A172 (cell line): ENCODE measurements around the gene GABARAPL2. TPM values are rescaled to one million over a fixed set of nuclear protein-coding genes. Genes with fewer than 3 reads are reported as not detected.
"Not testable (repeated sequence)": the region's sequence is repeated elsewhere in the genome, so short reads cannot be mapped to it uniquely, and the experiment has no call there.

Experiments used
- DNase-seq: peaks from one replicate; pipeline ENCODE4 v3.0.0-alpha.2; 2015; ENCODE audit warnings: low spot score
- total RNA-seq: library from RNA; depleted of rRNA; stranded (reverse); fragments of >200 nt; shearing (Covaris generic); gene quantifications from 2 replicates; pipeline ENCODE4 v1.2.3, GENCODE V29; 2014

The GABARAPL2 gene
- total RNA-seq, 1 experiment from 2014 or later: 115 TPM

DNA sequence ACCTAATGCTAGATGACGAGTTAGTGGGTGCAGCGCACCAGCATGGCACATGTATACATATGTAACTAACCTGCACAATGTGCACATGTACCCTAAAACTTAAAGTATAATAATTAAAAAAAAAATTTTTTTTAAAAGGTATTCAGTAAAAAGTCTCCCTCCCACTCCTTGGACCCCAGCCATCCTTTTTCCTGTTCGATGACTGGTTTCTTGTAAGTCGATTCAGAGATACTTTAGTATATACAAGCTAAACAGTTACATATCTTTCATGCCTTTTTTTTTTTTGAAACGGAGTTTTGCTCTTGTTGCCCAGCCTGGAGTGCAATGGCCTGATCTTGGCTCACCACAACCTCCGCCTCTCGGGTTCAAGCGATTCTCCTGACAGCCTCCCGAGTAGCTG, 25.7 kb downstream of the GABARAPL2 start:
- not testable (repeated sequence) for DNase-seq

DNA sequence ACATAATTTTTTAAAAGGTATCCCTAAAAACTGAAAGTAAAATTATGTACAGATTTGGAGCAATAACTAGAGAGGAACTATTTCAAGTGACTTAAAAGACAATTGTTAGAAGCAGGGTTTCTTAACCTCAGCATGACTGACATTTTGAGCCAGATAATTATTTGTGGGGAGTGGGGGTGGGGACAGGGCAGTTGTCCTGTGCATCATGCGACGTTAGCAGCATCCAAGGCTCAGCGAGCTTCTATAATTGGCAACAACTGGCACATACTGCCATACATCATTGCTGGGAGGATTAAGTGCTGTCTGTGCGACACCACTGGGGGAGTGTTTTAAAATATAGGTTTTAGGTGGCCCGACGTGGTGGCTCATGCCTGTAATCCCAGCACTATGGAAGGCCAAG, 27.1 kb downstream of the GABARAPL2 start:
- no peak for DNase-seq

DNA sequence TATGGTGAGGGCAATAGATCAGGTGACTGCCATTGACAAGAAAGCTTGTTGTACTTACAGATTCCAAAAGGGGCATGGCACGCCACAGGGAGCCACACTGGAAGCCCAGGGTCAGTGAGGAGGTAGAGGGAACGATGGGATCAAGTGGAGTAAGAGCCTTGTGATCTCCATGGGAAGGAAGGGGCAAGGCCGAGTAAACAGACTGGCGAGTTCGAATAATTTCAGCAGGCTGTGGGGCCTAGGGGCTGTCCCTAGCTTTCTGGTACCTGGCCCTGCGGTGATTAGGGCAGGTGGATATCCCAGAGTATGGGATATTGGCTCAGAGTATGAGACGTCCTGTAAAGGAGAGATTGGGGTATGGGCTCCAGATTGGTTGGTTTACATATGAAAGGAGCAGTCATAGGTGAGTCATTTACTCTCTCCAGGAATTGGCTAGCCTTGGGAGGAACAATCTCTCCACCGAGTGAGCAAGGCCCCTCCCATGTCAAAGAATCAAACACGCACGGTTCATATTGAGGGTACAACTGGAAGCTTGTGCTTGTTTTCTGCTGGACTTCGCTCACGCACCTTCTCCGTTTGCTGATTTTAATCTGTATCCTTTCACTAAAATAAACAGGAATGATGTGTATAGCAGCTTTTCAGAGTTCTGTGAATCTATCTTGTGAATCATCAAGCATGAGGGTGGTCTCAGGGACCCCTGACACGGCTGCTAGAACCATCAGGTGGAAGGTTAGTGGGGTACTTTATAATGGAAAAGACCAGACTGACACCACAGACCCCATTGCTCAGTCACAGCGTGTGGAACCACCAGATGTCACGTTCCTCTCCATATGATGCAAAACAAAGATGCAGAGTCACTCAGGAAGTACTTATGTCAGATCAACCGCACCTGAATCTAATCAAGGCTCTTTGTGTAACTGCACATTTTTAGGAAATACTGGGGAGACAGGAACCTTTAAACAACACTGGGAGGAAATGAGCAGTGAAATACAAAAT, 27.9 kb downstream of the GABARAPL2 start:
- peak; percentile 82 for DNase-seq

DNA sequence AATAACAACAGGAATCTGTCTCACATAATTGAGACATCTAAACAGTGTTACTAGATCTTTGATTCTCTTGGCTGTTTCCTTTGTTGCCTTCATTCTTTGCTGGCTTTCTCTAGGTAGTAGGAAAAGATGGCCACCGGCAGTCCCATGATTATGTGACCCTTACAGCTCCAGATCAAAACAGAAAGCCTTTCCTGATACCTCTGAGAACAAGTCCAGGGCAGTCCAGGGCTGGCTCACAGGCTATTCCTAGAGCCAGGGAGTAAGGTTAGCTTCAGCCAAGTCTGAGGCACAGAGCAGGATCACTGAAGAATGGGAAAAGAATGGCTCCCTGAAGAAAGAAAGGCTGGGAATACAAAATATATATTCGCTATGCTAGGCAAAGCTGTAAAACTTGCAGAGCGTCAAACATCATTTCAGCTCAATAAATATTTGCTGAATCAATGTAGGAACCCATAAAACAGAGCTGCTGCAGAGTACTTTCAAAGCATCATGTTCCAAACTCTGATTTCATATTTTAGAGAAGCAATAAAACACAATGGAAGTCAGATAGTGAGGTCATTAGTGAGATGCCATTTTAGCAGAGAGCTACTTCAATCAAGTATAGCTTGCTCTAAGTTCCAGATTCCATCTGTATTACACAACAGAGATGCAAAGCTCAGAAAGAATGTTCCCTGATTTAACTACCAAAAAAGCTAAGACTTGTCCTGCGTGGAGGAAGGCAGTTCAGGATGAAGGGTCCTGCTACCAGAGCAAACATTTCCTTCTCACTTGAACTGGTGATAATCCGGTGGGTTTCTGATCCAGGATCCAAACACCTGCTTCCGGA, 33.5 kb downstream of the GABARAPL2 start:
- no peak for DNase-seq

DNA sequence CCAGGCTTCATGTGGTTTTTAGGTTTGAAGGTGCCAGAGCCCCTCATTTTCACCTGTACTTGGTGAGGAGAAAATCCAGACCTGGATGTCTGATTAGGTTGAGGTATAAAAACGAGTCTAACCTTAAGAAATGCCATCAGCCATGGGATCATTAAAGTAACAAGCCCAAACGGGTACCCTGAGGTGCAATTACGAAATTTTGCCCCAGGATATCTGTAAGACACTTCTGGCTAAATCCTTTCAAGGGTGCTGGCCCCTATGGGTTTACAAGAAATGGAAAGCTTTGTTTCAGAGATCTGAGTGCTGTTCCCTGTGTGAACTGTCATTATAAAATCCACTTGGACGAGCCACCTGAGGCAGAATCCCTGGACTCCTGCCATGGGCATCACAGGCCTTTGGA, 37.1 kb downstream of the GABARAPL2 start:
- no peak for DNase-seq

DNA sequence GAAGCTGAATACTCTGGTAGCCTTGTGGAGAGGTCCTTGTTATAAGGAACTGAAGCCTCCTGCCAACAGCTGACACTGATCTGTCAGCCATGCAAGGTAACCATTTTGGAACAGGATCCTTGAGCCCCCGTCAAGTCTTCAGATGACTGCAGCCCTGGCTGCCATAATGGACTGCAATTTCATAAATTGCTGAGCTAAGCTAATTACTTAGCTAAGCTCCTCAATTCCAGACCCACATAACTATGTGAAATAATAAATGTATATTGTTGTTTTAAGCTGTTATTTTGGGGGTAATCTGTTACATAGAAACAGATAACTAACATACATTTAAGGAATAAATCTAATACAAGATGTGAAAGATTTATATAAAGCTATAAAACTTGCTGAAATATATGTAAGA, 40.3 kb downstream of the GABARAPL2 start:
- DNase-seq: no peak

DNA sequence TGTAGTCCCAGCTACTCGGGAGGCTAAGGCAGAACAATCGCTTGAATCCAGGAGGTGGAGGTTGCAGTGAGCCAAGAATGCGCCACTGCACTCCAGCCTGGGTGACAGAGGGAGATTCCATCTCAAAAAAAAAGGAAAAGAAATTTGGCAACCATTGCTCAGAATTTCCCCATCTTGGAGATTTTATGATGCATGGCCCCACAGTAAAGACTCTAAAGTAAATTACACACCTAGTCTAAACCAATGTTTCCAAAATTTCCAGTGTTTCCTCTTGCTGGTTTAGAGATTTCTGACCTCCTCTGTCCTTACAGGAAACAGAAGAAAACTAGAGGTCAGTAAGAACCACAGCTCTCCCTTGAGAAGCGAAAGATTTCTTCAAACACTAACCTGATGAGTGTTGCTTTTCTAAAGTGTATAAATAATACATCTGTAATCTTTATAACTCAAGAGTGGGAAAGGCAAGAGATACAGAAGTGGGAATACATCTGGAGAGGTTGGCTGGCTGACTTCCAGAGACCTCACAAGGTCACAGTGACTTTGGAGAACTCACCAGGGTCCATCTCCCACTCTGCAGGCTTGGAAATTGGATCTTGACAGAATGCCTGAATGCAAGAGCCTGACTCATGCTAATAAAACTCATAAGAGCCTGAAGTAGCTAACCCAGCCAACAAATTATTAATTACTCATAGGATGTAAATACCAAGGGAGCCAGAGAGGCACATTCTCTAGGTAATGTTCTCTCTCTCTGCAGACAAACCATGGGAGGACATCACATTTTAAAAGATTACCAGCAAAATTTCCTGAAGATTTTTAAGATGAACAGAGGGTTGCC, 48.1 kb downstream of the GABARAPL2 start:
- peak; percentile 13 for DNase-seq

DNA sequence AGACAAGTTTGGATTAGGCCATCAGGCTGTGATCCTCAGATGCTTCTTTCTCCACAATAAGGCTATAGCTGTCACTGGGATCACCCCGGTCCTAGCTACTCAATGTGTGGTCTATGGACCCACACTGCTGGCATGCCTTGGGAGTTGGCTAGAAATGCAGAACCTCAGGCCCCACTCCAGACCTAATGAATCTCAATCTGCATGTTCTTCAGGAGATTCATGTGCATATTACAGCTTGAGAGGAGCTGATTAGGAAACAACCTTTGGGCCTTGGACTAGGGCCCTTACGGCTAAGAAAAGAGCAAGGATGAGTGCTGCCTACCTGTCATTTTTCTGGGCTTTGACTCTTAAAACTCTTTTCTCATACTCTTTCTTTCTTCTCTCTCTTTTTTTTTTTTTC, 49.4 kb downstream of the GABARAPL2 start:
- no peak for DNase-seq

DNA sequence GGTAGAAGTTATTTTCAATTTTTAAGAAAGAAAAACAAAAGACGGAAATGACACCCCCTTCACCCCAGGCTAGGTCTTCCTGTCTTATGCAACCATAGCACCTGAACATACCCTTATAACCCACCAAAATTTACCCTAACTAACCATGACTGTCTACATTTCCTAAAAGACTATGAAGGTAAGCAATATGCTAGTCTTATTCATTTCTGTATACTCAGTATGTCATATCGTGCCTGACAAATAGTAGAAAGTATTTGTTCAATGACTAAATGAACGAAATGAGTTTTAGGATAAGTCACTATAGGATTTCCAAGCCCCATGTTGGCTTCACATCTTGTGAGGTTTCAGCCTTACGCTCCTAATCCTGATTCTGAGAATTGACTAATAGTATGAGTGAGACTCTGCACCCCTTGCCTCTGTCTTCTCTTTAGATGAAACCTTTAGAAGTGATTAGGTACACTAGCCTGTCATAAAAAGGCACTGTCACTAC, 50.4 kb downstream of the GABARAPL2 start:
- DNase-seq: no peak

DNA sequence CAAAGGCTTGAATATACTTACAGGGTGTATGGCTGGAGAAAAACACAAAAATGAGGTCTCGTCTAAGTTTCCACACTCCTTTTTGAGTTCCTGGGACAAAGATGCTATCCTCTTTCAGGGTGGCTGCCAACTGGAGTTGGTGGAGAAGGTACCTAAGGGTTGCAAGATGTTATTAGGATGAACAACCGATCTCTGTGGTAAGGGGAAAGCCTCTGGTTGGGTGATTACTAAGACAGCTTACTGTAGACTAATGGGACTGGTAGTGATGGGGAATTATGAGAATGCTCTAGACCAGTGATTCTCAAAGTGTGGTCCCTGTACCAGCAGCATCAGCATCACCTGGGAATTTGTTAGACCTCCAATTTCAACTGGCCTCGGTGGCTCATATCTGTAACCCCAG, 50.9 kb downstream of the GABARAPL2 start:
- no peak for DNase-seq

DNA sequence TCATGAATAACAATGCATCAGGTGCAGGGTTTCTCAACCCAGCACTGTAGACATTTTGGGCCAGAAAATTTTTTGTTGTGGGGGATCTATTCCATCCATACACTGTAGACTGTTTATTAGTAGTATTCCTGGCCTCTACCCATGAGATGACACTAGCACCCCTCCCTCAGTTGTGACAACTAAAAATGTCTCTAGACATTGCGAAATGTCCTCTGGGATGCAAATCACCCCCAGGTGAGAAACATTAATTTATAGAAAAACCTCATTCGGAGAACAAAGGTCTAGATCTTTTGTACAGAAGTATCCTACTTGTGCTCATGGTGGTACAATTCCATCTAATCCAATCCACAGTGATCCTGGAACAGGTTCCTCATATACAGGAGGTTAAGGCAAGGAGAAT, 52.6 kb downstream of the GABARAPL2 start:
- DNase-seq: no peak

DNA sequence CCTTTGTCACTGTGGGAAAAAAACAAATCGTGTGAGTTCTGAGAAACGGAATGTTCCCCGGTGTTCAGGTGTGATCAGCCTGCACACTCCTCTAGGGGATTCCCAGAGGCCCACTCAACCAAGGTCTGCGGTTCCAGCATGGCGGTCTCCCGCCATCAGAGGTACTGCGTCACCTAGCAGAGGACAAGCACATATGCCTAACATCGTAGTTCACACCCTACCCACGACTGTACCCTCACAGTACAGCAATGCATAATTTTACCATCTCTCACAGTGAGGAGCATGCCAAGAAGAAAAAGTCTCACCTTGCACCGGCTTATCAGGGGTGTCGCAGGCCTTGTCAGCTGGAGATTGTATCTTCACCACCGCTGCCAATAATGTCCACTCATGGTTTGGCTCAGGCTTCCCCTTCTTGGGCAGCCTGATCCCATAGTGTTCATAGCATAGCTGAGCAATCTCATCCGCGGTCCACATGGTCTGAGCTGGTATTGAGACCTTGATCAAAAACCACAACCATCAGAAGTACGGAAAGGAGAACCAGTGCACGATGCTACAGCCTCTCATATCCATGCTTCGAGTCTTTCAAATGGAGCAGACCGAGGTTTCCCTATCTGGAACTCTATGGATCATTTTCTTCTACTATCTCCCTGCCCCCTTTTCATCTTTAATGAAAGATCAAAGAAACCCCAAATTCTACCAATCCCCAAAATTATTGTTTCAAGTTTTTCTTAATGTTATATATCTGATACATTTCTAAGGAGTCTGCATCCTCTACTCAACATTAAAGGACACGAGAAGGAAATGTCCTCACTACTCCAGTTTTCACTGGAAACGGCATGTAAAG, 54.4 kb downstream of the GABARAPL2 start:
- DNase-seq: no peak

DNA sequence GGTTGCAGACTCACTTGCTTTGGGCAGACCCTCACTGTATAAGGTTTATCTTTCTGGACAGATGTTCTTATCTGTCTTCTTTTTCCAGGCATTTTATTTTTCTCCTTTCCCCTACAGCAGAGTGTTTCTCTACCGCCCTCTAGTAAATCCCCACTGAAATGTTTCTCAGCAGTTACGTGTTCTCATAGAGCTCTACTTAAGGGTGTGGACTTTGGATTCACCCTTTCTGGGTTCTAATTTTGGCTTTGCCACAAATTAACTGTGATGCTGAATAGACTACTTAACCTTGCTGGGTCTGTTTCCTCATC, 54.9 kb downstream of the GABARAPL2 start:
- peak; percentile 21 for DNase-seq

DNA sequence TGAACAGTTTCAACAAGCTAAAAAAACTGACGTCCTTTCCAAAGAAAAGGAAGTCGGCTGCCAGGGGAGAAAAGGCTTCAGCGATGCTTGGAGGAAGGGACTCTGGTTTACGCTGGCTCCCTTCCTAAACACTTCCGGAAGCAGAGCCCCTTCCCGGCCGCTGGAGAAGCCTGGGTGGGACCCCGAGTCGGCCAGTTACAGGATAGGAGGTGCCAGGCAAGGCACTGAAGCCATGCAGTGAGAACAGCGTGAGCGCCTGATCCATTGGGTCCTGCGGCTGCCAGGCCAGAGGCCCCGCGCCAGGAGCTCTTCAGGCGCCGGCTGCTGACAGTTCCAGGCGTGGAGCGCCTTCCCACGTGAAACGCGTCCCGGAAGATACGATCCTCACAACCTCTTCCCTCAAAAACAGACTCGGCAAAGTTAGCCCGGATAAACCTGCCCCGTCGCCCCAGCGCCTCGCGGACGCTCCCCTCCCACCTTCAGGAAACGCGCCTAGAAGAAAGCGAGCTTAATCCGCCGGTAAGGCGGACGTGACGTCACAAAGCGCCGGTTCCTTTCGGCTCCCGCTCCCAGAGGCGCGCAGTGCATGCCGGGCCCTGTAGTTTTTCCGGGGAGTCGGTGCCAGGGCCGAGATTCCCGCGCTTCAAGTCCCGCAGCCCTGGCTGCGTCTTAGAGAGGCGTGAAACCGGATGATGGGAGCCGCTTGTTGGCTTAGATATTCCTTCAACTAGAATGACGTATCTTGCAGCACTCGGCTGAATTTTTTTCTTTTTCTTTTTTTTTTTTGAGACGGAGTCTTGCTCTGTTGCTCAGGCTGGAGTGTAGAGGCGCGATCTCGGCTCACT, 56.8 kb downstream of the GABARAPL2 start, which contains the start of gene ADAT1:
Gene ADAT1, minus strand, starts transcription at position 521 of the 845 bp plus-strand sequence. CDS start 2,482 bp downstream, outside the sequence.
- DNase-seq: peak; percentile 98

DNA sequence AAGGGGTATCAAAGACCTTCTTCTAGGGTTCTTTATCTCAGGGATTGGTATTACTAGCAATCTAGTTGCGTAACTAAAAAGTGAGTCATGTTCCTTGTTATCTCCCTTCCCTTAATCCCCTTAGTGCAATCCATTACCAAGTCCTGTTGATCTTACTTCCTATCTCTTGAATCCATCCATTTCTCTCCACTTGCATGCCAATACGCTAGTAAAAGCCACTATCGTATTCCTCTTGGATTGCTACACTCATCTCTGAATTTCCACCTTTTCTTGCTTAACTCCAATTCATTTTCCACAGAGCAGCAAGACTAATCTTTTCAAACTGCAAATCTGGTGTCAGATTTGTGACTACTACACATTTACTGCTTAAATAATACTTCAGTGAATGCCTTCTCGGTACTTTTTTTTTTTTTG, 58.7 kb downstream of the GABARAPL2 start:
- DNase-seq: peak; percentile 75

DNA sequence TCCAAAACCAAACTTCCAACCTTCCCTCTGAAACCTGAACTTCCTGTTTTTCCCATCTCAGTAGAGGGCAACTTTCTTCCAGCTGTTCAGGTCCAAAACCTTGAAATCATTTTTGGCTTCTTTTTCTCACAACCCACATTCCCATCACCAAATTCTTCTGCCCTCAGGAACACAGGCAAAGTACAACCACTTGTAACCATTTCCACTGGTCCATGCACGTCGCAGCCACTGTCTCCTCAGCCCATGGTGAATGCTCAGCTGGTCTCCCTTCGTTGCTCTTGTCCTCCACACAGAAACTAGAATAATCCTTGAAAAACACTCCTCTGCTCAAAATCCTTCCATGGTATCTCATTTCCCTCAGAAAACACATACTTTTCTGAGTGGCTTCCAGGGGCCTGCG, 60.6 kb downstream of the GABARAPL2 start:
- DNase-seq: no peak
